HG02938 (cell line): ENCODE data around the gene NAT16.
"Not testable (repeated sequence)": the region's sequence is repeated elsewhere in the genome, so short reads cannot be mapped to it uniquely, and the experiment has no call there.

Experiments
- ATAC-seq: cut with Tn5 transposase; IDR thresholded peaks from one replicate; pipeline ENCODE4 v1.9.1; 2021; ENCODE audit warnings: mild to moderate bottlenecking, moderate library complexity; ENCODE audit not compliant: unreplicated experiment

Gene NAT16

DNA sequence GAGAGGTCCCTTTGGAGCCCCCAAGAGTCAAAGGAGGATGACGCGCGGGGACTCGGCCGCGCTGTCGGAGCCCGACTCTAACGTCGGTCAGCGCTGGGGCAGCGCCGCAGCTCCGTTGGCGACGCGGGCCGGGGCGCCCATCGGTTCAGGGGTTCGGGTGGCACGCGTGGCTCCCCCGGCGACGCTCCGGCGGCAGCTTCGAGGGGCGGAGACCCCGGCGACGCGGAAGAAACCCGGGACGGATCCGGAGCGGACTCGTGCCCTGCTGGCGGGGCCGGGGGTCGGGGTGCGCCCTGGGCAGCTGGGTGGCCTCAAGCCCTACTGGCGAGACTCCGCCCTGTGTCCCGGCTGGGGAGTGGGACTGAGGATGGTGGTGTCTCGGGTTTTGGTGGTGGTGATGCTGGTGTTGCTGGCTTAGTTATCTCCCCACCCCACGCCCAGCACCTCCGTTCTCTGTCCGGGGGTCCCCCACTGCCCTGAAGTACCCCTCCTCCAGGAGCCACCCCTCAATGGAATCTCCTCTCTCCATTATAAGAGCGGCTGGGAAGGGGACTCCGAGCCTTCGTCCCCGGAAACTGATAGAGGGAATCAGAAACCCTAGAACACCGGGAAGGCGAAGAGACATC lies at the start of gene NAT16:
NAT16 (minus strand) TSS at position 164 of the 626 bp plus-strand sequence. CDS start 5,486 bp downstream, outside the sequence.
- ATAC-seq = no peak

DNA sequence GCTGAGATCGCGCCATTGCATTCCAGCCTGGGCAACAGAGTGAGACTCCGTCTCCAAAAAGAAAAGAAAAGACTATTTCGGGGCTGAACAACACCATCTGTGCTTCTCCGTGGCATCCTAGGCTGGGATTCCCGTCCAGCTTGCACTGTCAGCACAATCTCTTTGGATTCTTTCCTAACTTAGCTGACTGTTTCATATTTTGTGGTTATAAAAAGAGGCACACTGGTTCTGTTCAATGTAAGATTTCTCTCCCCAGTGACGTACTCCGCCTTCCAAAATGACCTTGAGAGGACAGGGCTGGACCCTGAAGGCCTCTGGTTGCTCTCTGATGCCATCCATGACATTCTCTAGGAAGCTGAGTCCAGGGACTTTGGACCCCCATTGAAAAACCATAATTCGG lies 46.6 kb upstream of the NAT16 start:
- no peak for ATAC-seq

GRCh38 chr7:101225650-101226049 lies 45.6 kb upstream of the NAT16 start:
- ATAC-seq = no peak

DNA sequence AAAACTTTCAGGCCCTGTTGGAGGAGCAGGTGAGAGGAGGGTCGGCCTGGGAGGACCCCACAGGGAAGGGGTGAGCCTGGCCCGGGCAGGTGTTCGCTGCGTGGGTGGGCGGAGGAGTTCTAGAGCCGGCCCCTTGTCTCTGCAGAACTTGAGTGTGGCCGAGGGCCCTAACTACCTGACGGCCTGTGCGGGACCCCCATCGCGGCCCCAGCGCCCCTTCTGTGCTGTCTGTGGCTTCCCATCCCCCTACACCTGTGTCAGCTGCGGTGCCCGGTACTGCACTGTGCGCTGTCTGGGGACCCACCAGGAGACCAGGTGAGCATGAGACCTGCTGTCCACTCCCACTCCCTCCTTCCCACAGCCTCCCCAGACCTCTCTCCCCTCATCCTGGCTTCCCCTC lies 43.4 kb upstream of the NAT16 start:
- ATAC-seq = no peak

DNA sequence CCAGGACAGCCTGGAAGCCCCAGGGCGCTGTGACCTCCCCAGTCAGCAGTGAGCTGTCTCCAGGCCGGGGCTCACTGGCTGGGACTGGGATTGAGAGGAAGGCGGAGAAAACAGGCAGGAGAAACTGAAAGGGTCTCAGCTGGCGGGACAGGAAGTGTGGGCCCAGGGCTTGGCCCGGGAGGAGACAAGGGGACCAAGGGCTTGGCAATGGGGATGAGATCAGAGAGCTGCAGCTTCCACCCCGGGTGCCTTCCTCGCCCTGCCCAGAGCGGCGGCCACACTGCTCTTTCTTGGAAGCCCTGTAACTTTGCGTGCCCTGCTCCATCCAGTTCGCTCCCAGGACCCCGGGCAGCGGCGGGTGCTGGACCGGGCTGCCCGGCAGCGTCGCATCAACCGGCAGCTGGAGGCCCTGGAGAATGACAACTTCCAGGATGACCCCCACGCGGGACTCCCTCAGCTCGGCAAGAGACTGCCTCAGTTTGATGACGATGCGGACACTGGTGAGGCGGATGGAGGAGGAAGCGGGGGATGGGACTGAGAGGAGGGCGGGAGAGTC lies 42.3 kb upstream of the NAT16 start:
- ATAC-seq = no peak

DNA sequence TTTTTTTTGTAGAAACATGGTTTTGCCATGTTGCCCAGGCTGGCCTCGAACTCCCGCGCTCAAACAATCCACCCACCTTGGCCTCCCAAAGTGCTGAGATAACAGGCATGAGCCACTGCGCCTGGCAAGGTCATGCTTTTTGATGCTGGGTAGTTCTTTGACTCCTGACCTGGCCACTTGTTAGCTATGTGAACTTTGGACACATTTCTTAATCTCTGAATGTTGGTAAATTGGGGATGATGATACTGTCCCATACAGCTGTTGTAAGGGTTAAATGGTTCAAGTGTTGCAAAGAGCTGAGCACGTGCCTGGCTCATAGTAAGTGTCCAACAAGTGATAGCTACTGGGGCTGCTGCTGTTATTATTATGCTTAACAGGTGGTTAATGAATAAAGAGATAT lies 40.2 kb upstream of the NAT16 start:
- ATAC-seq = no peak

DNA sequence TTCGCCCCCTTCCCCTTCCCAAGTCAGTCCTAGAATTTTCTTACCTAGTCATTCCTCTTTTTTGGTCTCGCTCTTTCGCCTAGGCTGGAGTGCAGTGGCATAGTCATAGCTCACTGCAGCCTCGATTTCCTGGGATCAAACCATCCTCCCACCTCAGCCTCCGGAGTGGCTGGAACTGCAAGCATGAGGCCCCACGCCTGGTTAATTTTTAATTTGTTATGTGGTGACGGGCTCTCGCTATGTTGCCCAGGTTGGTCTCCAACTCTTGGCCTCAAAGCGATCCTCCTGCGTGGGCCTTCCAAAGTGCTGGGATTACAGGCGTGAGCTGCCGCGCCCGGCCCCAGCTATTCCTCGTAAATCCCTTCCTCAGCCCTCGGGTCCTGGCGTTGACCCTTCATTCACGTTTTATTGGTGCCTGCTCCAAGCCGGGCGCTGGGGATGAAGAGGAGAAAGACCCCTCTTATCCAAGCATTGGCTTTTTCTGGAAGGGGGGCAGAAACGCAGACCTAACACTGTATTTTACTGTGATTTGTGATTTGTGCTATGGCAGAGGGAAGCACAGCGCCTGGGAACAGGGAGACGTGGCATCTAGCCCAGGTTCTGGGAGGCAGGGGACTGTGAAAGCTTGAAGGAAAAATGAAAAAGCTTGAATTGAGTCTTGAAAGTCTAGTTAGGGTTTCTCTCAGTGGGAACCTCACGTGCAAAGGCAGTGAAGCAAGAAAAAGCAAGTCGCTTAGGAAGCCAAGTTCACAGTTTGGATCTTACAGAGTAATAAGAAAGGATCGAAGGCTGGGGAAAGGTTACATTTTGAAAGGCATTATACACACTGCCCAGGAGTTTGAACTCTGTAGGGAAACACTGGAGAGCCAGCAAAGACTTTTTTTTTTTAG lies 38.4 kb upstream of the NAT16 start:
- ATAC-seq = peak; percentile 15

DNA sequence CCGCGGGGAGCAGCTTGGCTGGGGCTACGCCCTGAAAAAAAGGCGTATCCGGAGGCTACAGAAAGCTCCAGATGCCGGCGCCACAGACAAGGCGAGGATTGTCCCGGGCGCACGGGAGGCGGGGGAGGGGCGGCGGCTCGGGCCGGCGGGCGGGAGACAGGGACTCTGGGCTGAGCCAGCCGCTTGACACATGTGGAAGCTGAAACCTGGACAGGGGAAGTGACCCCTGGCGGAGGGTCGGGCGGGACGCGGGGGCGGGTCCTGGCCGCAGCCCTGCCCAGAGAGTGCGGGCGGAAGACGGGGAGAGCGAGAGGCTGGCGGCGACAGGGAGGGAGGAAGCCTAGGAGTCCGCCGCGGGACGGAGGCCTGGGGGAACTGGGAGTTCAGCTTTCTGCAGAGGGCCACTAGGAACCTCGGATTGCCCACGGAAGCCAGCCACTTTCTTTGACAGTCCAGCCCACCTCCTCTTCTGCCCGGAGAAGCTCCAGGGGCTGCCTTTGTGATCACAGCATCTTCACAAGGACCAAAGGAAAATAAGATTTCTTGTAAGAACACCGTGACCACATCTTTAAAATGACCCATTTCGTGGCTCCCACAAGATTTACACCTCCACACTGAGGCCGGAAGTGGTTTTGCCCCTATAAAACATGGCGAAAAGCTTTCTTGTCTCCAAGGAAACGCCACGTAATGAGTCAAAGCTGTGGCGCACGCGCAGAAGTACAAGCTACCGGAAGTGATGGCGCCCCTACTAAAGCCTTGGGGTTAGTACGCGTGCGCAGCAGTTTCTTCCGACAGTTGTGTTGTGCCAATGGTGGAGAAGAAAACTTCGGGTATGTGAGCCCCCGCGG lies 37.5 kb upstream of the NAT16 start, which contains the start of the genes PLOD3 and ZNHIT1:
PLOD3 (minus strand) TSS at position 194 of the 848 bp plus-strand sequence. CDS start 307 bp downstream, outside the sequence.
ZNHIT1 (plus strand) TSS at position 778 of the 848 bp plus-strand sequence; CDS start at position 809, 31 bp downstream.
- peak; percentile 55 for ATAC-seq

DNA sequence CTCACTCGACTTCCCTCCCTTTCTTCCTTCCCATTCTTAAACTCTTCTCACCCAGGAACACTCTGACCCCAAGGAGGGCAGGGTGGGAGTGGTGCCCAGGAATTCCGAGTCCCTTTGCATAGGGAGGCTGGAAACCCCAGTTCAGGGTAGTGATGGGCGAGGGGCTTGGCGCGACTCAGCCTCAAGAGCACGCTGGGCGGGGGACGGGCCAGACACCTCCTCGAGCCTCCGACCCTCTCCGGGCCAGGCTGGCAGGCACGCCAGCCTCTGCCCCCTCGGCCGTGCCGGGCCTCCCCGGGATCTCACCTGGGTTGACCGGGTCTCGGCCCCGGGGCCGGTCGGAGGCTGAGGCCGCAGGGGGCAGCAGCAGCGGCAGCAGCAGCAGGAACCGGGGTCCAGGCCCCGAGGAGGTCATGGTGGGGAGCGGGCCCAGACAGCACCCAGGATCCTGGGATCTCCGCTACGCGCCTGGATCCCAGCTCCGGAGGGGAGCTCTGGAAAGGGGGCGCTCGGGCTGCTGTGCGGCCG lies 36.8 kb upstream of the NAT16 start:
- no peak for ATAC-seq

- ATAC-seq = no peak
Measured at GRCh38 chr7:101216001-101216859, 36.1 kb upstream of the NAT16 start.

GRCh38 chr7:101212014-101212413 lies 31.9 kb upstream of the NAT16 start:
- ATAC-seq = no peak

- ATAC-seq = no peak
Measured at GRCh38 chr7:101211501-101211900, 31.4 kb upstream of the NAT16 start.

GRCh38 chr7:101210143-101210542 lies 30.1 kb upstream of the NAT16 start:
- no peak for ATAC-seq

GRCh38 chr7:101208794-101209193 lies 28.7 kb upstream of the NAT16 start:
- no peak for ATAC-seq

GRCh38 chr7:101207459-101207858 lies 27.4 kb upstream of the NAT16 start:
- no peak for ATAC-seq

GRCh38 chr7:101206665-101207042 lies 26.6 kb upstream of the NAT16 start:
- no peak for ATAC-seq

- no peak for ATAC-seq
Measured at GRCh38 chr7:101205901-101206664, 26.0 kb upstream of the NAT16 start.

DNA sequence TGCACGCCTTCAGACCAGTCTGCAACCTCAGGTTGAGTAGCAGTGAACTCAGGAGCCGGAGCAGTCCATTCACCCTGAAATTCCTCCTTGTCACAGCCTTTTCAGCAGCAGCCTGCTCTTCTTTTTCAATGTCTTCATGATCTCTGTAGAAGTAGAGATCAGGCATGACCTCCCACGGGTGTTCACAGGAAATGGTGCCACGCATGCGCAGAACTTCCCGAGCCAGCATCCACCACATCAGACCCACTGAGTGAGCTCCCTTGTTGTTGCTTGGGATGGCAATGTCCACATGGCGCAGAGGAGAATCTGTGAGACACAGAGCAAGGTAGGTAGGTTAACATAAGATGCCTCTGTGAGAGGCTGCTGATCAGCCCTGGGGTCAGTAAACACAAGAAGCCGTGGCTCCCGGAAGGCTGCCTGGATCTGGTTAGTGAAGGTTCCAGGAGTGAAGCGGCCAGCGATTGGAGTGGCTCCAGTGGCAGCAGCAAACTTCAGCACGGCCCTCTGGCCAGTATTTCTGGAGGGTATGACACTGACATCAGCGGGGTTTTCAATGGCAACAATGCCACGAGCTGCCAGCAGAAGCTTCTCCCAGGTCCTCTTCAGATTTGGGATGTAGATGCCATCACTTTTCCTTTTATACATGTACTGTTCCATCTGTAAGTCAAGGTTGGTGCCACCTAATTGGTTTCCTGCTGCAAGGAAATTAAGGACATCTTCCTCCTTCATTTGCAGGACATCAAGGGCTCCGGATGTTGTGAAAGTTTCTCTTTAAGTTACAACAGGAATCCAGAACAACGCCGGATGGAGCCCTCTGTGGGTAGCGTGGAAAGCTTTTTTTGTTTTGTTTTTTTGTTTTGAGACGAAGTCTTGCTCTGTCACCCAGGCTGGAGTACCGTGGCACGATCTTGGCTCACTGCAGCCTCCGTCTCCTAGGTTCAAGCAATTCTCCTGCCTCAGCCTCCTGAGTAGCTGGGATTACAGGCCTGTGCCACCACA lies 23.9 kb upstream of the NAT16 start:
- not testable (repeated sequence) for ATAC-seq
